PC-3 (cell line): ENCODE measurements around the gene BTBD7. TPM values are rescaled to one million over a fixed set of nuclear protein-coding genes. Genes with fewer than 3 reads are reported as not detected.
A peak's percentile ranks its signal among the peaks of the same experiment; 100 is the strongest.

Experiments used
- ATAC-seq: fragments of 200-7000 bp; cut with Tn5 transposase; 2 replicates; pipeline ENCODE4 v1.9.1; 2020; ENCODE audit warnings: mild to moderate bottlenecking, moderate library complexity
- BruUV-seq: library from RNA; stranded (reverse); fragments of 400-500 nt; replicated peaks from 2 replicates; lab custom pipeline; 2021; lab: Mats Ljungman, UMichigan
- CTCF ChIA-PET: fragments of 300-600 bp; sonication (Branson Sonifier 250); formaldehyde crosslinking; loops from one replicate; lab custom pipeline; 2022; ENCODE audit warnings: antibody characterized with exemption; lab: Charles Lee
- POLR2A ChIA-PET: fragments of 300-600 bp; sonication (Branson Sonifier 250); formaldehyde crosslinking; loops from one replicate; lab custom pipeline; 2022; ENCODE audit warnings: antibody characterized with exemption; ENCODE audit not compliant: unreplicated experiment; lab: Charles Lee
- DNase-seq: peaks from one replicate; pipeline ENCODE4 v3.0.0-alpha.2; 2015
- H2AFZ ChIP-seq: fragments of 300-600 bp; sonication (generic); 2 replicates; pipeline ENCODE4 v1.6.0; 2016; ENCODE audit warnings: antibody characterized with exemption, low read length
- H3F3A ChIP-seq: fragments of 300-600 bp; sonication (generic); one replicate; pipeline ENCODE4 v1.6.0; 2017; ENCODE audit warnings: antibody characterized with exemption, low read length, control low read depth, mild to moderate bottlenecking; ENCODE audit not compliant: unreplicated experiment
- H3K27ac ChIP-seq: fragments of 300-600 bp; sonication (generic); 2 replicates; pipeline ENCODE4 v1.5.1; 2016; ENCODE audit warnings: mild to moderate bottlenecking, low read length
- H3K27me3 ChIP-seq: fragments of 300-600 bp; sonication (generic); 2 replicates; pipeline ENCODE4 v1.6.1; 2016; ENCODE audit warnings: low read length, mixed read lengths
- H3K36me3 ChIP-seq: fragments of 300-600 bp; sonication (generic); 2 replicates; pipeline ENCODE4 v1.6.1; 2016; ENCODE audit warnings: low read depth, mixed run types, low read length, mixed read lengths
- H3K4me1 ChIP-seq: fragments of 300-600 bp; sonication (generic); 2 replicates; pipeline ENCODE4 v1.5.1; 2016; ENCODE audit warnings: low read length; ENCODE audit not compliant: insufficient read depth
- H3K4me2 ChIP-seq: fragments of 300-600 bp; sonication (generic); 2 replicates; pipeline ENCODE4 v1.6.0; 2016; ENCODE audit warnings: low read length
- H3K4me3 ChIP-seq: fragments of 300-600 bp; sonication (generic); 2 replicates; pipeline ENCODE4 v1.5.1; 2016; ENCODE audit warnings: mild to moderate bottlenecking, low read length, mixed read lengths
- H3K79me2 ChIP-seq: fragments of 300-600 bp; sonication (generic); 2 replicates; pipeline ENCODE4 v1.6.1; 2017; ENCODE audit warnings: low read length, mixed read lengths
- H3K9ac ChIP-seq: fragments of 300-600 bp; sonication (generic); 2 replicates; pipeline ENCODE4 v1.6.0; 2016; ENCODE audit warnings: mild to moderate bottlenecking, low read length
- H3K9me2 ChIP-seq: fragments of 300-600 bp; sonication (generic); replicated peaks from 2 replicates; pipeline ENCODE4 v1.6.1; 2016; ENCODE audit warnings: mixed run types, low read length, mixed read lengths
- H3K9me3 ChIP-seq: fragments of 300-600 bp; sonication (generic); 2 replicates; pipeline ENCODE4 v1.6.1; 2016; ENCODE audit warnings: low read length, mixed read lengths
- H4K20me1 ChIP-seq: fragments of 300-600 bp; sonication (generic); 2 replicates; pipeline ENCODE4 v1.6.1; 2016; ENCODE audit warnings: low read length, mixed read lengths
- CTCF ChIP-seq: fragments of 300-600 bp; sonication (generic); conservative IDR thresholded peaks from 2 replicates; pipeline ENCODE4 v1.5.1; 2017; ENCODE audit warnings: antibody characterized with exemption, low read depth, mild to moderate bottlenecking, low read length
- EZH2 ChIP-seq: fragments of 300-600 bp; sonication (generic); IDR thresholded peaks from one replicate; pipeline ENCODE4 v1.6.1; 2017; ENCODE audit warnings: antibody characterized with exemption, mild to moderate bottlenecking, low read length; ENCODE audit not compliant: unreplicated experiment
- EZH2phosphoT487 ChIP-seq: fragments of 300-600 bp; sonication (generic); IDR thresholded peaks from 2 replicates; pipeline ENCODE4 v1.6.1; 2018; ENCODE audit warnings: mild to moderate bottlenecking, antibody characterized with exemption, low read length, borderline replicate concordance
- intact Hi-C: fragments of 100-400 bp; cut with micrococcal nuclease; formaldehyde crosslinking; loops from 2 replicates; pipeline ENCODE4 v1.9.0; 2023
- total RNA-seq: library from RNA; depleted of rRNA; stranded (reverse); fragments of >200 nt; gene quantifications from 2 replicates; pipeline ENCODE4 v1.2.3, GENCODE V29; 2014

BTBD7 gene
- total RNA-seq, 1 experiment from 2014 or later, result 23.2 TPM

GRCh38 chr14:93232159-93232558 is 100.7 kb downstream of the BTBD7 start:
- BruUV-seq, result no TSS peak
- peak overlapping the region; percentile 65; the same call in 1 of the 2 replicates for H2AFZ ChIP-seq
- H3K9me2 ChIP-seq, result no peaks in the 10 kb centered on the region
- H3K79me2 ChIP-seq, result no peaks in the 10 kb centered on the region
- H3K4me2 ChIP-seq, result 0 out of 2 replicates have a peak overlapping the region, but pooled peaks have one; percentile 73
- no peak for TF ChIP-seq CTCF
- TF ChIP-seq EZH2, result no peak
- TF ChIP-seq EZH2phosphoT487, result no peak
- peaks cover 29% of the 10 kb centered on the region for H3K4me1 ChIP-seq
- peaks cover 4% of the 10 kb centered on the region; the same call in 1 of the 2 replicates for H3K36me3 ChIP-seq
- ChIA-PET POLR2A (no interaction called here), CTCF (no interaction called here)
- H3K9me3 ChIP-seq, result no peaks in the 10 kb centered on the region
- H3F3A ChIP-seq, result no peaks in the 10 kb centered on the region
- no peaks in the 10 kb centered on the region for H4K20me1 ChIP-seq
- peak overlapping the region; percentile 45; the same call in 1 of the 2 replicates for H3K9ac ChIP-seq
- H3K4me3 ChIP-seq, result no peak overlapping the region
- intact Hi-C loops, result no loop called here
- ATAC-seq (no peak), DNase-seq (no peak)
- H3K27me3 ChIP-seq, result no peaks in the 10 kb centered on the region
- peak overlapping the region; percentile 50 for H3K27ac ChIP-seq

- peak overlapping the region; percentile 65 for H2AFZ ChIP-seq
Measured at GRCh38 chr14:93231129-93231979, 101.5 kb downstream of the BTBD7 start.

More at GRCh38 chr14:93231129-93231979, 101.5 kb downstream of the BTBD7 start:
- Histone ChIP-seq H3K27ac (peak overlapping the region; percentile 50; the same call in 1 of the 2 replicates), H3K4me1 (peaks cover 29% of the 10 kb centered on the region), H3K4me2 (peak overlapping the region; percentile 73), H3K36me3 (peaks cover 10% of the 10 kb centered on the region; the same call in 1 of the 2 replicates), H3K79me2 (no peaks in the 10 kb centered on the region), H4K20me1 (no peaks in the 10 kb centered on the region), H3K4me3 (peak overlapping the region; percentile 56), H3K9me3 (no peaks in the 10 kb centered on the region), H3K9ac (peak overlapping the region; percentile 53), H3K27me3 (no peaks in the 10 kb centered on the region), H3F3A (no peaks in the 10 kb centered on the region), H3K9me2 (no peaks in the 10 kb centered on the region)
- DNase-seq (peak; percentile 21), ATAC-seq (peak; percentile 7; the same call in 1 of the 2 replicates)
- intact Hi-C loops, result no loop called here
- POLR2A ChIA-PET, result interaction anchor here (0.6 kb wide), 1 partner anchor 12 kb away, joined by 3 read pairs; no protein-coding TSS in a partner anchor
- no TSS peak for BruUV-seq
- TF ChIP-seq EZH2 (no peak), CTCF (no peak), EZH2phosphoT487 (no peak)
- CTCF ChIA-PET, result no interaction called here
